ENCODE data around the gene SIN3A.

DNA sequence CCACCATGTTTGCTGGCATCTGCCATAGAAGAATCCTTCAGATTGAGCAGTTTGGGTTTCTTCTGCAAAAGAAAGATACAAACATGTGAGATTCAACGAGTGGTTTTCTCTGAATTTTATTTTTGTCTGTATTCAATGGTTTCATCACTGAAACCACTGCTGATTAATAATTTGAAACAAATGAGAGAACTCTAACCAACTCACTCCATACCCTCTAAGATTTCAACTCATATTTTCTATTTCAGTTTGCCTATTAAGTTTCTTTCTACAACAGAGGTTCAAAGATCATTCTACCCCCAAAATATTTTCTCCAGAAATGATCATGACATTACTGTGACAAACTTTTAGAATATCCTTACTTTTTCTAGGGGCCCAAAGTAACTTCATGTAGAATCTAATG, 44.4 kb downstream of the SIN3A start:
- TF ChIP-seq, protein P1, sequence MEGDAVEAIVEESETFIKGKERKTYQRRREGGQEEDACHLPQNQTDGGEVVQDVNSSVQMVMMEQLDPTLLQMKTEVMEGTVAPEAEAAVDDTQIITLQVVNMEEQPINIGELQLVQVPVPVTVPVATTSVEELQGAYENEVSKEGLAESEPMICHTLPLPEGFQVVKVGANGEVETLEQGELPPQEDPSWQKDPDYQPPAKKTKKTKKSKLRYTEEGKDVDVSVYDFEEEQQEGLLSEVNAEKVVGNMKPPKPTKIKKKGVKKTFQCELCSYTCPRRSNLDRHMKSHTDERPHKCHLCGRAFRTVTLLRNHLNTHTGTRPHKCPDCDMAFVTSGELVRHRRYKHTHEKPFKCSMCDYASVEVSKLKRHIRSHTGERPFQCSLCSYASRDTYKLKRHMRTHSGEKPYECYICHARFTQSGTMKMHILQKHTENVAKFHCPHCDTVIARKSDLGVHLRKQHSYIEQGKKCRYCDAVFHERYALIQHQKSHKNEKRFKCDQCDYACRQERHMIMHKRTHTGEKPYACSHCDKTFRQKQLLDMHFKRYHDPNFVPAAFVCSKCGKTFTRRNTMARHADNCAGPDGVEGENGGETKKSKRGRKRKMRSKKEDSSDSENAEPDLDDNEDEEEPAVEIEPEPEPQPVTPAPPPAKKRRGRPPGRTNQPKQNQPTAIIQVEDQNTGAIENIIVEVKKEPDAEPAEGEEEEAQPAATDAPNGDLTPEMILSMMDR (IDR thresholded peaks at IDR 0.05), result no peak
- TF ChIP-seq POLR2A (IDR thresholded peaks at IDR 0.05), result no peak
- no peak for TF ChIP-seq POLR2AphosphoS5 (IDR thresholded peaks at IDR 0.05)

Data from stomach (tissue), 4 donors.